Limb (tissue), 2 donors: ENCODE results near the gene COPS8.

ENCODE experiments used
- DNase-seq, 2 donors: peaks; one replicate each; pipeline ENCODE4 v3.0.0-alpha.2; 2016; ENCODE audit errors: extremely low spot score in 2 of 2

The COPS8 gene

GRCh38 chr2:237097911-237098702 is 12.4 kb downstream of the COPS8 start:
- DNase-seq: no peak

- no peak for DNase-seq
Measured at GRCh38 chr2:237099804-237100203, 14.1 kb downstream of the COPS8 start.

DNA sequence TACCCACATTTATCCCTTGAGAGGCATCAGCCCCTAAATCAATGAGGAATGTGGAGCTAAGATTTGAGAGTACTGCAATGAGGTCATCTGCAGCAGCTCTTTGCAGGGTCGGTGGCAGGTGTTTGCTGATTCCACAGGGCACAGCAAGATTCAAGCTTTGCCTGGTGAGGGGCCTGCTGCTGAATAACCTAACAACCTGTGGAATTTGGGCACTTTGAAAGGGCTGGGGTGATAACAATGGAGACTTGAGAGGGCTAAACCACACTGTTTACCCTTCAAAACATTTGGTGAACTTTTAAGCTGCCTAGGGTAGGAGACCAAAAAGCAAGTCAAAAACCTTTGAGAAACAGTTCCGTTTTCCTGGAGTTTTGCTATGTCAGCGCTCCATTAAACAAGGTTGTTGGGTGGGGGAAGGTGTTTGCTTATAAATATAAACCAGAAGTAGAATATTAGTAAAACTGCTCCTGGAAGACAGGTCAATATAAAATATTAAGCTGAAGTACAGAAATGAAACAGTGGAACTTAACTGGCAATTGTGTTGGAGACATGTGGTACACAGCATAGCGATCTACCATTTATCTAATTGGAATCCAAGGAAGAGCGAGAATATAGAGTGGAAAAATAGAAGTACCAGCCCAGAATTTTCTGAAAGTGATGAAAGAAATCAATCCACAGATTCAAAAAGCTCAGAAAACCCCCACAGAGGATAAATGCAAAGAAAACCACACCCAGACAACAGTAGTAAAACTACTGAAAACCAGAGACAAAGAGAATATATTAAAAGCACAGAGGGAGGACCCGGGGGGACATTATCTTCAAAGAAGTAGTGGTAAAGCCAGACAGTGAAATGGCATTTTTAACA is 15.7 kb downstream of the COPS8 start:
- DNase-seq: no peak

- DNase-seq: no peak
Measured at GRCh38 chr2:237102428-237102827, 16.7 kb downstream of the COPS8 start.

DNA sequence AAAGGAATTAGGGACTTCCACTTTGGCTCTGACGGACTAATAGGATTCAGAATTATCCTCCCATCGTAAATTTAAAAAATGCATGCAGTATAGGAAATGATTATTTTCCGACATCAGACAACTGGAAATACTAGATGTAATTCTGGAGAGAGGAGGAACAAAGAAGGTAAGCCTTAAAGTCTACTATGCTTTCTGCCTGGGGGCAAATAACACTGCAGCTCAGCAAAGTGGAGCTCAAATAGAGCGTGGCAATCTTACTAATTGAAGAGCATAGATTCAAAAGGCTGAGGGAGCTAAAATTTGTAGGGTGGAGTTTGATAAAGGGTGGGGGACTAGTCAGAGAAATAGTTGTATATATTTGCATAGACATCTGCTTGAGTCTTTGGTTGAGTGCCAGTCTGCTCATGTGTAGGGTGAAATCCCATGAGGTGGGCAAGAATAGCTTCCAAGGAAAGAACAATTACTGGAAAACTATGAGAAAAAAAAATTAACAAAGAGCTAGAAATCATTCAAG is 23.8 kb downstream of the COPS8 start:
- no peak for DNase-seq

DNA sequence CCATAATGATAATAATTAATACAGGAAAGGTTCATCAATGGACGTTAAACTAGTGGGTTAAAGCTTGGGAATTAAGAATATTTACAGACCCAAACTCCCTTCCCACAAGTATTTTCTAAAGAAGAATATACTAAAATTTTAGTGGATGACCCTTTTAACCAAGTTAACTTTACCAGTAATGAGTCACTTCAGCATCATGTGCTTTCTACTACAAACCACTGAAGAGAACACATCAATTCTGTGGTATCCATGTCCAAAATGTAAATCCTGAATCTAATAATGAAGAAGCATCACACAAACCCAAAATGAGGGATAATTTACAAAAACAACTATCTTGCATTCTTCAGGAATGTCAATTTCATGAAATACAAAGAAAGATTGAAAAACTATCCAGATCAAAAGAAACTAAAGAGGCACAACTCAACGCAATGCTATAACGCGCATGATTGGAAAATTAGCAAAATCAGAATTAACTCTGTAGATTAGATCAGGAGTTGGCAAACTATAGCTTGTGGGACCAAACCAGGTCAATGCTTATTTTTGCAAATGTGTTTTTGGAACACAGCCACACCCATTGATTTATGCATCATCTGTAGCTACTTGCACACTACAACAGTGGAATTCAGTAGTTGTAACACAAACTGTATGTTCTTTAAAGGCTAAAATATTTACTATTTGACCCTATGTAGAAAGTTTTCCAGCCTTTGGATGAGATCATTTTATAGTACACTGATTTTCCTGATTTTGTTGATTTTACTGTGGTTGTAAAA is 27.5 kb downstream of the COPS8 start:
- DNase-seq: no peak

GRCh38 chr2:237115870-237116269 is 30.2 kb downstream of the COPS8 start:
- DNase-seq: no peak

- DNase-seq: no peak
Measured at GRCh38 chr2:237116431-237116830, 30.7 kb downstream of the COPS8 start.

GRCh38 chr2:237118025-237118424 is 32.3 kb downstream of the COPS8 start:
- DNase-seq: no peak

- no peak for DNase-seq
Measured at GRCh38 chr2:237118561-237119155, 33.0 kb downstream of the COPS8 start.

GRCh38 chr2:237120916-237121315 is 35.2 kb downstream of the COPS8 start:
- DNase-seq: no peak

DNA sequence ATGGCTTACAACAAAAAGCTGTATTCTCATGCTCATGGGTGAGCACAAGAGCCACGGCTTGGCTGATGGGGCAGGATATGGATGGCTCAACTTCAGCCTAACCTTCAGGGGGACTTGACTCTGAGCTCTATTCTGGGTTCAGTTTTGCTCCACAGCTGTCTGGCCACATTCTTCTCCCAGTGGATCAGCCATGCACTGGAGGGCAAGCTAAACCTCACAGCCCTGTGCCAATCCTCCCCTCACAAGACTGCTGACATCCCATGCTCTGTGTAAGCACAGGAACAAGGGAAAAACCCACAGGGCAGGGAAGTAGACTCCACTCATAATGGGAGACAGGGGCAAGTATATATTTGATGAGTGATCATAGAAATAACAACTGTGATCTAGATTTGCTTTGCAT is 35.6 kb downstream of the COPS8 start:
- DNase-seq: no peak

DNA sequence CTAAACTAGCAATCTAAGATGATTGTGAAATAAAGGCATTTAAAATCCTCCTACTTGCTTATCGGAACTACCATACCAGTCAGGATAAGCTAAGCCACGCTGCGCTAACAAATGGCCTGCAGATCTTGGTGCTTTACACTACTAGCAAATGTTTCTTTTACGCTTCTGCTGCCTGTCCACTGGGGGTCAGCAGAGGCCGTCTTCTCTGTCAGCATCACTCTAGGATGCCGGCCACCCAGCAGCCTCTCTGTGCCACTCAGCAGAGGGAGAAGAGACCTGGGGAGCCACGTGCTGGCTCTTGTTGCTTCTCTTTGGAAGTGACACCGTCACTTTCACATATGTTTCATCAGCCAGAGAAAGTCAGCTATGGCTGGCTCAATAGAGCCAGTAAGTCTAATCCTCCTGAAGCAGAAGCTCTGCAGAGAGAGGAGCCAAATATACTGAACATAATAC is 36.6 kb downstream of the COPS8 start:
- peak; percentile 23 to 58 for DNase-seq

DNA sequence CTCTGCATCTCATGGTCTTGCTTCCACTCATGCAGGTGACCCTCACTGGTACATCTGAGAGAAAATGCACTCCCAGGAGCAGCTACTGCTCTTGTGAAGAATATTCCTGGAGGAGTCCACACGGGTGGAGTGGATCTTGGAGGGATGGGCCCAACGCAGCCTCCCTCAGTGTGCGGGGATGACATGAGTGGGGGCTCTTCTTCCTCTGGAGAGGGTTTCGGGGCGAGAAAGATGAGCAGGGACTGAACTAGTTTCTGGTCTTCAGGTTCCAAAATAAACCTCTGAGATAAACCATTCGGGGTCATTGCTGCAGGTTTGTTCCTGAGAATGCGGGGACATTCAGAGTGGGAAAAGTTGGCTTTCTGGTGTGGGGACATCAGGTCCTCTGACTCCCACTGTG is 39.1 kb downstream of the COPS8 start:
- no peak for DNase-seq

- DNase-seq: no peak
Measured at GRCh38 chr2:237125967-237126366, 40.3 kb downstream of the COPS8 start.

DNA sequence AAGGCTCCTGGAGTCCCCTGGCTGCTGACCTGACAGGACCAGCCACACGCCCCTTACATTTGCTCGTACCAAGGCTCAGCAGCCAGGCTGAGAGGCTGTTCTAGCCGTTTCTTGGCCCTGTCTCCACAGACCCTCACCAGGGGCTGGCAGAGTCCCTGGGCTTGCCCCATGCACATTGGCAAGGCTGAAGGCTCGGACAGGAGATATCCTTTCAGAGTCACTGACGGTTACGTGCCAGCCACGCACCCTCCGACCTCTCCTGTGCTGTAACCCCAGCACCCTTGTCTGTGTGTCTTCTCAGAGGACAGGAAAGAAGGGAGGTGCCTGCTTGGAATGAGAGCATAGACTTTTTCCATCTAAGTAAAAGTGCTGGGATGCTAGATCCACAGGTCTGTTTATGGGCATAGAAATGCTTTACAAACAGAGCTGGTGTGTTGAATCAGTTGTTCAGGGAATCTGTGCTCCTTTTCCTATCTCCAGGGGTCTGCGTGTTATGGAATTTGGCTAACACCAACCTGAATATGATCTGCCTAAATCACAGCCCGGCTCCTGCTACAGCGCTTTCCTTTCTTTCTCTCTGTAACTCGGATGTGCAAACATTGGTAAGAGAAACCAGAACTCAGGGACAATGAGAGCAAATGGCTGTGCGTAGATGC is 41.0 kb downstream of the COPS8 start:
- peak in 1 of 2 donors; percentile 8 for DNase-seq

- DNase-seq: peak; percentile 10 to 74
Measured at GRCh38 chr2:237128026-237128703, 42.5 kb downstream of the COPS8 start.

DNA sequence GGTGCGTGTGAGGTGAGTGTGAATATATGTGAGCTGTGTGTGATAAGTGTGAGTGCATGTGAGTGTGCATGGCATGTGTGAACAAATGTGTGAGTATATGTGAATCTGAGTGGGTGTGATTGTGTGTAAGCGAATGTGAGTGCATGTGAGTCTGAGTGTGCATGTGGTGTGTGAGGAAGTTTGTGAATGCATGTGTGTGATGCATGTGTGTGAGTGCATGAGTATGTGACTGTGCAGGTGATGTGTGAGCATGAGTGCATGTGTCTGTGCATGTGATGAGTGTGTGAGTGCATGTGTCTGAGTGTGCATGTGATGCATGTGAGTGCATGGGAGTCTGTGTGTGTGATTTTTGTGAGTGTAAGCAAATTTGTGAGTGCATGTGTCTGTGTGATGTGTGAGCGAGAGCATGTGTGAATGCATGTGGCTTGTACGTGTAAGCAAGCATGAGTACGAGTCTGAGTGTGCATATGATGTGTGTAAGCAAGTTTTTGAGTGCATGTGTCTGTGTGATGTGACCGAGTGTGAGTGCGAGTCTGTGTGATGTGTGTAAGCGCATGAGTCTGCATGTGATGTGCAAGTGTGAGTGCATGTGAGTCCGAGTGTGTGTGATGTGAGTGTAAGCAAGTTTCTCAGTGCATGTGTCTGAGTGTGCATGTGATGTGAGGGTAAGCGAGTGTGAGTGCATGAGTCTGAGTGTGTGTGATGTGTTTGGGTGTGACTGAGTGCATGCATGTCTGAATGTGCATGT is 43.3 kb downstream of the COPS8 start:
- DNase-seq: no peak

- no peak for DNase-seq
Measured at GRCh38 chr2:237129625-237130263, 44.1 kb downstream of the COPS8 start.
